SJCRH30 (cell line): ENCODE data around the gene DPEP2NB. TPM values are rescaled to one million over a fixed set of nuclear protein-coding genes. Genes with fewer than 3 reads are reported as not detected.
"Not testable (repeated sequence)": the region's sequence is repeated elsewhere in the genome, so short reads cannot be mapped to it uniquely, and the experiment has no call there.

Source experiments
- DNase-seq, 2 experiments: peaks; one replicate each; pipeline ENCODE4 v3.0.0-alpha.2; 2015 to 2020
- H3K27ac ChIP-seq: fragments of 250-450 bp; sonication (Bioruptor Pico); 2 replicates; pipeline ENCODE4 v1.5.1; 2020; ENCODE audit warnings: mild to moderate bottlenecking, moderate library complexity
- H3K27me3 ChIP-seq: fragments of 250-450 bp; sonication (Bioruptor Pico); 2 replicates; pipeline ENCODE4 v1.5.1; 2020; ENCODE audit warnings: mild to moderate bottlenecking, moderate library complexity
- H3K36me3 ChIP-seq: fragments of 250-450 bp; sonication (Bioruptor Pico); 2 replicates; pipeline ENCODE4 v1.5.1; 2020; ENCODE audit warnings: mild to moderate bottlenecking, moderate library complexity
- H3K4me1 ChIP-seq: fragments of 250-450 bp; sonication (Bioruptor Pico); 2 replicates; pipeline ENCODE4 v1.5.1; 2020; ENCODE audit warnings: mild to moderate bottlenecking, moderate library complexity
- H3K4me3 ChIP-seq: fragments of 250-450 bp; sonication (Bioruptor Pico); 2 replicates; pipeline ENCODE4 v1.5.1; 2020; ENCODE audit warnings: mild to moderate bottlenecking, moderate library complexity
- H3K9me3 ChIP-seq: fragments of 250-450 bp; sonication (Bioruptor Pico); replicated peaks from 2 replicates; pipeline ENCODE4 v1.5.1; 2020; ENCODE audit warnings: mild to moderate bottlenecking, moderate library complexity
- total RNA-seq: library from RNA; depleted of rRNA; stranded (reverse); fragments of >200 nt; shearing (Covaris generic); gene quantifications from 2 replicates; pipeline ENCODE4 v1.2.3, GENCODE V29; 2014

DPEP2NB gene
- total RNA-seq, 1 experiment from 2014 or later, result not detected

DNA sequence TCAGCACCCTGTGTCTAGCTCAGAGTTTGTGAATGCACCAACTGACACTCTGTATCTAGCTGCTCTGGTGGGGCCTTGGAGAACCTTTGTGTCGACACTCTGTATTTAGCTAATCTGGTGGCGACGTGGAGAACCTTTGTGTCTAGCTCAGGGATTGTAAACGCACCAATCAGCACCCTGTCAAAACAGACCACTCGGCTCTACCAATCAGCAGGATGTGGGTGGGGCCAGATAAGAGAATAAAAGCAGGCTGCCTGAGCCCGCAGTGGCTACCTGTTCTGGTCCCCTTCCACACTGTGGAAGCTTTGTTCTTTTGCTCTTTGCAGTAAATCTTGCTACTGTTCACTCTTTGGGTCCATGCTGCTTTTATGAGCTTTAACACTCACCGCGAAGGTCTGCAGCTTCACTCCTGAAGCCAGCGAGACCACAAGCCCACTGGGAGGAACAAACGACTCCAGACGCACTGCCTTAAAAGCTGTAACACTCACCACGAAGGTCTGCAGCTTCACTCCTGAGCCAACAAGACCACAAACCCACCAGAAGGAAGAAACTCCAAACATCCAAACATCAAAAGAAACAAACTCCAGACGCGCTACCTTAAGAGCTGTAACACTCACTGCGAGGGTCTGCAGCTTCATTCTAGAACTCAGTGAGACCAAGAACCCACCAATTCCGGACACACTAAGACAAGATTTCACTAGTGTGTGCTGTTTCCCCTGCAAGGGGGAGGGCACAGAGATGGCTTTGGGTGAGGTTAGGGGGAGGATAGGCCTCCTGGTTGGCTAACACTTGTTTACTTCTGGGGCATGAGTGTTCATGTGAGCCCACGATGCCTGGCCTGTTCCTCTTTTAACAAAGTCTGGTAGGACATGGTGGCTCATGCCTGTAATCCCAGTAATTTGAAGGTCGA is 16.7 kb downstream of the DPEP2NB start, which contains the start of gene DPEP2:
TSS of gene DPEP2 (minus strand) at position 706 of the 910 bp plus-strand sequence. CDS start 6,272 bp downstream, outside the sequence.
- H3K4me3 ChIP-seq, H3K4me1 ChIP-seq, H3K27ac ChIP-seq, H3K9me3 ChIP-seq, DNase-seq, H3K36me3 ChIP-seq, H3K27me3 ChIP-seq: not testable (repeated sequence)

DNA sequence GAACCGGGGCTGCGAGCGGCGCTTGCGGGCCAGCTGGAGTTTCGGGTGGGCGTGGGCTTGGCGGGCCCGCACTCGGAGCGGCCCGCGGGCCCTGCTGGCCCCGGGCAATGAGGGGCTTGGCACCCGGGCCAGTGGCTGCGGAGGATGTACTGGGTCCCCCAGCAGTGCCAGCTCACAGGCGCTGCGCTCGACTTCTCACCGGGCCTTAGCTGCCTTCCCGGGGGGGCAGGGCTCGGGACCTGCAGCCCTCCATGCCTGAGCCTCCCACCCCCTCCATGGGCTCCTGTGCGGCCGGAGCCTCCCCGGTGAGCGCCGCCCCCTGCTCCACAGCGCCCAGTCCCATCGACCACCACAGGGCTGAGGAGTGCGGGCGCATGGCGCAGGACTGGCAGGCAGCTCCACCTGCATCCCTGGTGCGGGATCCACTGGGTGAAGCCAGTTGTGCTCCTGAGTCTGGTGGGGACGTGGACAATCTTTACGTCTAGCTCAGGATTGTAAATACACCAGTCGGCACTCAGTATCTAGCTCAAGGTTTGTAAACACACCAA is 17.4 kb downstream of the DPEP2NB start:
- not testable (repeated sequence) for DNase-seq, H3K4me3 ChIP-seq, H3K36me3 ChIP-seq, H3K27me3 ChIP-seq, H3K27ac ChIP-seq, H3K4me1 ChIP-seq, H3K9me3 ChIP-seq

DNA sequence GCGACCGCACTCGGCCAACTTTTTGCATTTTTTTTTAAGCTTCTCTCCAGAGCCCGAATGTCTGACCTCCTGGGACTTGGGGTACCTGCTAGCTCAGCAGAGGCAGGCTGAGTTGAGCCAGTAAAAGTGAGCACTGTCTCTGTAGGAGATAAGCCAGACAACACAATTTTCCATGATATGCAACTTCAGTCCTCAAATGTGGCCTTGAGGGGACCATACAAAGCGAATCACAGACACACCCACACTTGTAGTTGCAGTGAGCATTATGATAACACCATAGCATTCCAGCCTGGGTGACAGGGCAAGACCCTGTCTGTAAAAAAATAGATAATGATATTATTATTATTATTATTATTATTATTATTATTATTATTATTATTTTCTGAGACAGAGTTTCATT is 19.0 kb downstream of the DPEP2NB start:
- DNase-seq, result no peak
- Histone ChIP-seq H3K9me3 (no peaks in the 10 kb centered on the region), H3K27ac (no peak overlapping the region)

DNA sequence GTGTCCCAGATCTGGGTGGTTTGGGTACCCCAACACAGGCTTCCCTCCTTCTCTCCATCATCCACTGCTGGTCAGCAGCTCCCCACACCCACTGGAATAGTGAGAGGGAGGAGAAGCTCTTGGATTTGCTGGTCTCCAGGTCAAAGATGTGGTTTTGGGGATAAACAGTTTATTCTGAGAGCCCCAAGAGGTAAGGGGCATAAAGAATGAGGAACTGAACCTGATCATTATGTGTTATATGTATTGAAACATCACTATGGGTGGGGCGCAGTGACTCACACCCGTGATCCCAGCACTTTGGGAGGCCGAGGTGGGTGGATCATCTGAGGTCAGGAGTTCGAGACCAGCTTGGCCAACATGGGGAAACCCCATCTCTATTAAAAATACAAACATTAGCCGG is 20.3 kb downstream of the DPEP2NB start:
- no peaks in the 10 kb centered on the region for H3K9me3 ChIP-seq
- H3K27ac ChIP-seq, result no peak overlapping the region
- no peaks in the 10 kb centered on the region for H3K27me3 ChIP-seq
- no peaks in the 10 kb centered on the region for H3K4me1 ChIP-seq
- H3K4me3 ChIP-seq, result no peak overlapping the region
- no peak for DNase-seq
- H3K36me3 ChIP-seq, result no peaks in the 10 kb centered on the region

More for the DNA sequence above, 19.0 kb downstream of the DPEP2NB start:
- H3K36me3 ChIP-seq, result no peaks in the 10 kb centered on the region
- no peak overlapping the region for H3K4me3 ChIP-seq
- H3K4me1 ChIP-seq, result no peaks in the 10 kb centered on the region
- H3K27me3 ChIP-seq, result no peaks in the 10 kb centered on the region

DNA sequence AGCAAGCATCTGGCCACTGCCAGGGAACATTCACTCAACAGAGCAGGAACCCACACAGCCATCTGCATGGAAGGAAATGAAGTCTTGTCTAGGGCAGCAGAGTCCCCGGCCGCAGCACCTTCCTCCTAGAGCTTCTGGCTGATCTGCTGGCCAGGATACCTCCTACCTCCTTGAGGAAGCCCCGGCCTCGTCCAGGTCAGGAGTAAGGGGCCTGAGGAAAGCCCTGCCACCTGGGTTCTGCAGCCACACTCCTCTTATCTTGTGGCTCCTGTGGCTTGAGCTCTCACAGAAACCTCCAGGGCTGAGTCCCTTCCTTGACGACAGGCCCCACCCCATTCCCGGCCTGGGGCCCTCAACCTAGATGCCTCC is 21.7 kb downstream of the DPEP2NB start:
- not testable (repeated sequence) for H3K27ac ChIP-seq, H3K36me3 ChIP-seq, H3K4me3 ChIP-seq, H3K27me3 ChIP-seq, DNase-seq, H3K4me1 ChIP-seq, H3K9me3 ChIP-seq

DNA sequence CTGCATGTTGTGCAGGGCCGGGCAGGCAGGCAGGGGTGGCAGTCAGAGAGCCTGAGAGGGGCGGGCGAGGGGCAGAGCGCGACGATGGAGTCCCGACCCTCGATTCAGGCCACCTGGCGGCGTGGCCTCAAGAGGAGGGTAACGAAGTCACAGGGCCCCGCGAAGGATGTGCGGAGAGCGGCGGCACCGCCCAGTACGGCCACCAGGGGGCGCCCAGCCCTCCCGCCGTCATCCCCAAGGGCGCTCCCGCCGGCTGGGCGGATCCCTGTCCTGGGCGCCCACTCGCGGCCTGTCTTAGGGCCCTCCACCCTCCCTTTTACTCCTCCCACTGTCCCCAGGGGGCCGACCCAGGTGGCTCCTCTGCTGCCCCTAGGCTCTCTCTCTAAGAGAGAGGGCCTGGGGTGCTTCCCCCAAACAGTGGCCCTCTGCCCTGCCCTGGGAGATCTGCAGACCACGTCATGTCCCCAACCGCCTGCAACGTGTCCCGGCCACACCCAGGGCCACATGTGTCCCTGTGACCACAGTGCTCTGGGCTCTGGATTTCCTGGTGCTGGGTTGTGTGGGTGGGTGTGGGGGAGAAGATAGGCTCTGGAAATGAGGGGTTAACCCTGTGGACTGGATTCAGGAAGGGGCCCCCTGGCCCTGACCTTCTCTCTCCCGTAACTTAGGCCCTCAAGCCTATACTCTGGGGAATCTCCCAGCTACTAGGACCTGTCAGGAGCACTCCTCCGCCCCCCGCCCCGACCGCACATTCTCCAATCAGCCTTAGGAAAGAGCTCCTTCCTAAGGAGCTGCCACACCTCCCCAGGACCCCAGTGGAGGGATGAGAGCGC is 22.3 kb downstream of the DPEP2NB start:
- DNase-seq, result peak; percentile 70 to 77
- Histone ChIP-seq H3K9me3 (no peaks in the 10 kb centered on the region), H3K27ac (no peak overlapping the region), H3K4me3 (peak overlapping the region; percentile 50), H3K27me3 (no peaks in the 10 kb centered on the region), H3K4me1 (no peaks in the 10 kb centered on the region), H3K36me3 (no peaks in the 10 kb centered on the region)

DNA sequence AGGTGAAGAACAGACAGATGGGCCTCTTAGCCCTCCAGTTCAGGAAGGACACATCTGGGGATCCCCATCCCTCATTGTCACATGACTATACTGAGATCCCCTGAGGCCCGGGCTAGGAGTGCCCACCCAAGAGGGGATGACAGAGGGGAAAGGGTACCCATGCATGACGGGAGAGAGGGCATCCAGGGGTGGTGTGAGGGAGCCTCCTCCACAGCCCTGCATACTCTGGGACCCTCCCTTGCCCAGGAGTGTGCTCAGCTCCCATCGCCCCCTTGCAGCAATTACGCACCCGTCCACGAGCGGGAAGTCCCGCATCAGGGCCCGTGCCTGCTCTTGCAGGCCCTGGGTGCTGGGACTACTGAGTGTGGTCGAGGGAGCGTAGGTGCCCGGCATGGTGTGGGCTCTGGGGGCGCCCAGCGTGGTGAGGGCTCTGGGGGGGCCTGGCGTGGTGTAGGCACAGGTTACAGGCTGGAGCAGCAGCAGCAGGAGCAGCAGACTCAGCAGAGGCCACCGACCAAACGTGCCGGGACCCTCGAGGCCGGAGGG is 23.0 kb downstream of the DPEP2NB start:
- DNase-seq, result no peak
- Histone ChIP-seq H3K27ac (no peak overlapping the region), H3K27me3 (no peaks in the 10 kb centered on the region), H3K36me3 (no peaks in the 10 kb centered on the region), H3K9me3 (no peaks in the 10 kb centered on the region), H3K4me1 (no peaks in the 10 kb centered on the region), H3K4me3 (no peak overlapping the region)

DNA sequence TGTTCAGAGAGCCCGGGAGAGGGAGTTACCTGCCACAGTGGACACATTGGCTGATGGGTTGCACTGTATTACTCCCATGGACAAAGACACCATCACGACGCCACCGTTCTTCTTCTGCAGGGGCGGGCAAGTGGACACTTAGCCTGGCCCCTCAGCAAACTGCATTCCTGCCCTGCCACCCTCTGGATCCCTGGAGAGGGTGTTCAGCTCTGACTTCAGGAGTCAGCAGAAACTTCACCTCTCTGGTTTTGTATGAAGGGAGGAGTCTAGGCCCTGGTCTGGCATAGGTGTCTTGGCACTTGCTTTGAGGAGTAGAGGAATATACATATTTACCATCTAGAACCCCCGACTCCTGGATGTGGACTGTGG is 25.7 kb downstream of the DPEP2NB start:
- H3K27ac ChIP-seq, result no peak overlapping the region
- H3K9me3 ChIP-seq, result no peaks in the 10 kb centered on the region
- no peaks in the 10 kb centered on the region for H3K4me1 ChIP-seq
- no peak for DNase-seq
- no peaks in the 10 kb centered on the region for H3K27me3 ChIP-seq
- no peaks in the 10 kb centered on the region for H3K36me3 ChIP-seq
- H3K4me3 ChIP-seq, result no peak overlapping the region

DNA sequence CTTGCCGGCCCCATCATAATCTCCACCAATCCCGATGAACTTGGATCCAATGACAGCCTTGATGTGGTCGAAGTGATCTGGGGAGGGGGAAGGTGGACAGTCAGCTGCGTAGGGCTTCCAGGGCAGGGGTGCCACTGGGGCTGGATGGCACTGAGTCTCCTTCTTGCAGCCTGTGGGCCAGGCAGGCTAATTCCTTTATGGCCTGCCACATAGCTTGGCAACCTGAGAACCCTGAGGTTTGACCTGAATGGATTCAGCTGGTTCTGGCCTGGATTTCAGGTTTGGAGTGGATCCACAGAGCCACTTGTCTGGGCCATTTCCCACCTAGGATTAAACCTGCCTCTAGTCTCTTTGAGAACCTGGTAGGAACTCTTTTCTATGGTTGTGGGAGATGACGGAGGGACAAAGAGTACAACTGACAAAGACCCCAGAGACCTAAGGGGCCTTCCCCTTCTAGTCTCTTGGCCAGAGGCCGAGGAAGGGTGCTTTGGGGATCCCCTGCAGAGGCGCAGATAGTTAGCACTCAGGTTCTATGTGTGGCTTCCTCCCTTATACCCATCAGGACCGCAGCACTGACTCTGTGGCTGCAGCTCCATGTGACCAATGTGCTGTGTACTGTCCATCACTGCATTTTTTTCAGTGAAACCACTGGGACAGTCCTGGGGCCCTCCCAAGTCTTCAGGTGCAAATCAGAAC is 26.2 kb downstream of the DPEP2NB start:
- no peaks in the 10 kb centered on the region for H3K4me1 ChIP-seq
- no peaks in the 10 kb centered on the region for H3K9me3 ChIP-seq
- no peak overlapping the region for H3K27ac ChIP-seq
- no peaks in the 10 kb centered on the region for H3K36me3 ChIP-seq
- H3K27me3 ChIP-seq, result no peaks in the 10 kb centered on the region
- no peak overlapping the region for H3K4me3 ChIP-seq
- no peak for DNase-seq

DNA sequence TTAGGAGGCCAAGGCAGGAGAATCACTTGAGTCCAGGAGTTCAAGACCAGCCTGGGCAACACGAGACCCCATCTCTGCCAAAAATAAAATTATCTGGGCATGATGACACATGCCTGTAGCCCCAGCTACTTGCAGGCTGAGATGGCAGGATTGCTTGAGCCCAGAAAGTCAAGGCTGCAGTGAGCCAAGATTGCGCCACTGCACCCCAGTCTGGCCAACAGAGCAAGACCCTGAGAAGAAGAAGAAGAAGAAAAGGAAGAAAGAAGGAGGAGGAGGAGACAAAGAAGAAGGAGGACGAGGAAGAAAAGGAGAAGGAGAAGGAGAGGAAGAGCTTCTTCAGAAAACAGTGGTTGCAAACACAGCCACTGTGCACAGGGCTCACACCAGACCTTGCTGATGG is 27.0 kb downstream of the DPEP2NB start:
- Histone ChIP-seq H3K27ac (no peak overlapping the region), H3K27me3 (no peaks in the 10 kb centered on the region), H3K4me3 (no peak overlapping the region), H3K9me3 (no peaks in the 10 kb centered on the region), H3K4me1 (no peaks in the 10 kb centered on the region), H3K36me3 (no peaks in the 10 kb centered on the region)
- DNase-seq, result no peak

DNA sequence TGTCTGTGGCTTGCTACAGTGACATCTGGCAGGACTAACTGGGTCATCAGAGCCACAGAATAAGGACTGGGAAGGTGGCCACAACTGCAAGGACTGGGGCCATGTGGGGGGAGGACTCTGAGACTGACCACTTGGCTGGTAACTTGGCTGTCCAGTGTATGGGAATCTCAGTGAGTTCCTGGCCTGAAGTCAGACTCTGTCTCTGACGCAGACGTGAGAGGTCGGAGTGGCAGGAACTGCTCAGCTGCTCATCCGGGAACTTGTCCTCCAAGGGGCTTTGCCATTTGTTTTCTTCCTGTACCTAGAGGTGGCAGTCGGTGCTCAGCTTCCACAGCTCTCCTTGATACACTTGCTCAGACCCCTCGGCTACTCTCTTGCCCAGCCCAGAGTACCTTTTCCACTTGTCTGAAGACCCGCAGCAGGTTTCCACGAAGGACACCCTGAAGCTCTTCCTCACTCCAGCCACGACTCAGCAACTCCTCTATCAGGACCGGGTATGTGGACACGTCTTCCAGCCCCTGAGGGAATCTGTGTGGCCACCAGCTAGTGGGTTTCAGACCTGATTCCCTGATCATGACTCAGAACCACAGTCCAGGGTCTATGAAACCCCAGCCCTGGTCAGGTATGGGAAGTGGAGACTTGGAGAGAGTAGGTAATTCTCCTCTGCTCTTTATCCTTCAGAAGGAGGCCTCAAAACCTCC is 28.1 kb downstream of the DPEP2NB start:
- no peaks in the 10 kb centered on the region for H3K4me1 ChIP-seq
- no peaks in the 10 kb centered on the region for H3K27me3 ChIP-seq
- no peak for DNase-seq
- H3K9me3 ChIP-seq, result no peaks in the 10 kb centered on the region
- no peak overlapping the region for H3K27ac ChIP-seq
- H3K4me3 ChIP-seq, result no peak overlapping the region
- H3K36me3 ChIP-seq, result no peaks in the 10 kb centered on the region

DNA sequence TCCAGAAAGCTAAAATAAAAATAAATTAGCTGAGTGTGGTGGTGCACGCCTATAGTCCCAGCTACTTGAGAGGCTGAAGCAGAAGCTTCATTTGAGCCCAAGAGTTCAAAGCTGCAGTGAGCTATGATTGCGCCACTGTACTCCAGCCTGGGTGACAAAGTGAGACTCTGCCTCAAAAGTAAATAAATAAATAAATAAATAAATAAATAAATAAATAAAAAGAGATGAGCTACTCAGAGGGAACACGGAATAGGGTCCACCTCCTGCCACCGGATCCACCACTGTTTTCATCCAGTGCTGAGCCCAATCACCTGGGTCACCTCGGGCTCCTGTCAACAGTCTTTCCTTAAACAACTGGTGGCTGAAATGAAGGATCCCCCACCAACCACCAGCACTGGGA is 28.8 kb downstream of the DPEP2NB start:
- H3K27ac ChIP-seq, result no peak overlapping the region
- H3K4me3 ChIP-seq, result no peak overlapping the region
- DNase-seq, result no peak
- H3K36me3 ChIP-seq, result no peaks in the 10 kb centered on the region
- H3K4me1 ChIP-seq, result no peaks in the 10 kb centered on the region
- H3K9me3 ChIP-seq, result no peaks in the 10 kb centered on the region
- H3K27me3 ChIP-seq, result no peaks in the 10 kb centered on the region

DNA sequence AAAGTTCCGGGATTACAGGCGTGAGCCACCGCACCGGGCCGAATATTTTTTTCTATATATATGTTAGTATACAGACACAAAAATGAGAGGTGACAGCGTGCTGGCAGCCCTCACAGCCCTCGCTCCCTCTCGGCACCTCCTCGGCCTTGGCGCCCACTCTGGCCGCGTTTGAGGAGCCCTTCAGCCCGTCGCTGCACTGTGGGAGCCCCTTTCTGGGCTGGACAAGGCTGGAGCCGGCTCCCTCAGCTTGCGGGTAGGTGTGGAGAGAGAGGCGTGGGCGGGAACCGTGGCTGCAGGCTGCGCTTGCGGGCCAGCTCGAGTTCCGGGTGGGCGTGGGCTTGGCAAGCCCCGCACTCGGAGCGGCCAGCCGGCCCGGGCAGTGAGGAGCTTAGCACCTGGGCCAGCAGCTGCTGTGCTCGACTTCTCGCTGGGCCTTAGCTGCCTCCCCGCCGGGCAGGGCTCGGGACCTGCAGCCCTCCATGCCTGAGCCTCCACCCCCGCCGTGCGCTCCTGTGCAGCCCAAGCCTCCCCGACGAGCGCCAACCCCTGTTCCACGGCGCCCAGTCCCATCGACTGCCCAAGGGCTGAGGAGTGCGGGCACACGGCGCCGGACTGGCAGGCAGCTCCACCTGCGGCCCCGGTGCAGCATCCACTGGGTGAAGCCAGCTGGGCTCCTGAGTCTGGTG is 33.6 kb downstream of the DPEP2NB start:
- H3K27me3 ChIP-seq, result no peaks in the 10 kb centered on the region
- H3K4me1 ChIP-seq, result no peaks in the 10 kb centered on the region
- H3K9me3 ChIP-seq, result no peaks in the 10 kb centered on the region
- no peak overlapping the region for H3K4me3 ChIP-seq
- no peaks in the 10 kb centered on the region for H3K36me3 ChIP-seq
- H3K27ac ChIP-seq, result no peak overlapping the region
- no peak for DNase-seq
